Smooth muscle cell (in vitro differentiated cells): ENCODE measurements around the gene TLX2. TPM values are rescaled to one million over a fixed set of nuclear protein-coding genes. Genes with fewer than 3 reads are reported as not detected.

Experiments used
- DNase-seq: peaks from one replicate; lab custom pipeline; 2025; ENCODE audit not compliant: unreplicated experiment; lab: John Stamatoyannopoulos, UW
- H2AFZ ChIP-seq: fragments of 200-600 bp; sonication (generic); 2 replicates; pipeline ENCODE4 v1.6.0; 2016; ENCODE audit warnings: antibody characterized with exemption, low read depth, mild to moderate bottlenecking
- H3F3A ChIP-seq: fragments of 200-600 bp; sonication (generic); 2 replicates; pipeline ENCODE4 v1.6.0; 2017; ENCODE audit warnings: antibody characterized with exemption, low read depth
- H3K27ac ChIP-seq: fragments of 200-600 bp; sonication (generic); 2 replicates; pipeline ENCODE4 v1.5.1; 2016; ENCODE audit warnings: low read depth, mild to moderate bottlenecking
- H3K27me3 ChIP-seq: fragments of 200-600 bp; sonication (generic); 2 replicates; pipeline ENCODE4 v1.6.1; 2016; ENCODE audit warnings: low read depth, mild to moderate bottlenecking
- H3K36me3 ChIP-seq: fragments of 200-600 bp; sonication (generic); 2 replicates; pipeline ENCODE4 v1.5.1; 2016; ENCODE audit warnings: low read depth
- H3K4me1 ChIP-seq: fragments of 200-600 bp; sonication (generic); 2 replicates; pipeline ENCODE4 v1.5.1; 2016; ENCODE audit warnings: low read depth
- H3K4me2 ChIP-seq: fragments of 200-600 bp; sonication (generic); 2 replicates; pipeline ENCODE4 v1.6.0; 2016; ENCODE audit warnings: mild to moderate bottlenecking
- H3K4me3 ChIP-seq: fragments of 200-600 bp; sonication (generic); 2 replicates; pipeline ENCODE4 v1.5.1; 2016; ENCODE audit warnings: mild to moderate bottlenecking
- H3K79me2 ChIP-seq: fragments of 200-600 bp; sonication (generic); 2 replicates; pipeline ENCODE4 v1.6.0; 2016; ENCODE audit warnings: low read depth, mild to moderate bottlenecking
- H3K9ac ChIP-seq: fragments of 200-600 bp; sonication (generic); 2 replicates; pipeline ENCODE4 v1.6.0; 2016; ENCODE audit warnings: low read depth
- H3K9me3 ChIP-seq: fragments of 200-600 bp; sonication (generic); replicated peaks from 2 replicates; pipeline ENCODE4 v1.5.1; 2016; ENCODE audit warnings: low read depth
- H4K20me1 ChIP-seq: fragments of 200-600 bp; sonication (generic); 2 replicates; pipeline ENCODE4 v1.6.0; 2016; ENCODE audit warnings: low read depth
- WGBS: methylation state at CpG from one replicate; pipeline ENCODE4 v1.1.7; 2016; ENCODE audit warnings: low lambda C conversion rate; 5-methylcytosine and 5-hydroxymethylcytosine counted together
- polyA plus RNA-seq: library from polyadenylated mRNA; unstranded; fragments of >200 nt; fragmentation: Nextera tagmentation; extraction: Ambion mirVana; gene quantifications from 2 replicates; pipeline ENCODE4 v1.2.1, GENCODE V29; 2016
- total RNA-seq: library from RNA; depleted of rRNA; stranded (reverse); fragments of >200 nt; gene quantifications from 2 replicates; pipeline ENCODE4 v1.2.3, GENCODE V29; 2014
- TF ChIP-seq, protein P1 (sequence below): fragments of 200-600 bp; sonication (generic); IDR thresholded peaks from 2 replicates; pipeline ENCODE4 v1.5.1; 2017; ENCODE audit warnings: borderline replicate concordance, mild to moderate bottlenecking, antibody characterized with exemption; ENCODE audit not compliant: insufficient read depth, poor library complexity, severe bottlenecking

Gene TLX2
- total and polyA plus RNA-seq, 2 experiments from 2014 or later, result not detected

- Histone ChIP-seq H3K4me3 (no peak overlapping the region), H3K9me3 (no peaks in the 10 kb centered on the region), H3K36me3 (no peaks in the 10 kb centered on the region), H3K9ac (no peak overlapping the region), H3K4me2 (no peak overlapping the region), H3K27ac (no peak overlapping the region), H3K27me3 (no peaks in the 10 kb centered on the region), H3K4me1 (peaks cover 12% of the 10 kb centered on the region), H3K79me2 (peaks cover 10% of the 10 kb centered on the region), H4K20me1 (no peaks in the 10 kb centered on the region), H3F3A (peaks cover 5% of the 10 kb centered on the region), H2AFZ (no peak overlapping the region)
- WGBS, result 95% methylated on average over 5 of the region's 5 CpGs
- TF ChIP-seq, protein P1, sequence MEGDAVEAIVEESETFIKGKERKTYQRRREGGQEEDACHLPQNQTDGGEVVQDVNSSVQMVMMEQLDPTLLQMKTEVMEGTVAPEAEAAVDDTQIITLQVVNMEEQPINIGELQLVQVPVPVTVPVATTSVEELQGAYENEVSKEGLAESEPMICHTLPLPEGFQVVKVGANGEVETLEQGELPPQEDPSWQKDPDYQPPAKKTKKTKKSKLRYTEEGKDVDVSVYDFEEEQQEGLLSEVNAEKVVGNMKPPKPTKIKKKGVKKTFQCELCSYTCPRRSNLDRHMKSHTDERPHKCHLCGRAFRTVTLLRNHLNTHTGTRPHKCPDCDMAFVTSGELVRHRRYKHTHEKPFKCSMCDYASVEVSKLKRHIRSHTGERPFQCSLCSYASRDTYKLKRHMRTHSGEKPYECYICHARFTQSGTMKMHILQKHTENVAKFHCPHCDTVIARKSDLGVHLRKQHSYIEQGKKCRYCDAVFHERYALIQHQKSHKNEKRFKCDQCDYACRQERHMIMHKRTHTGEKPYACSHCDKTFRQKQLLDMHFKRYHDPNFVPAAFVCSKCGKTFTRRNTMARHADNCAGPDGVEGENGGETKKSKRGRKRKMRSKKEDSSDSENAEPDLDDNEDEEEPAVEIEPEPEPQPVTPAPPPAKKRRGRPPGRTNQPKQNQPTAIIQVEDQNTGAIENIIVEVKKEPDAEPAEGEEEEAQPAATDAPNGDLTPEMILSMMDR, result peak; percentile 31
- no peak for DNase-seq
These were observed 39.4 kb upstream of the TLX2 start for GRCh38 chr2:74474899-74475298.

- no peak overlapping the region for H2AFZ ChIP-seq
- H3K9me3 ChIP-seq, result no peaks in the 10 kb centered on the region
- WGBS, result 53% methylated on average over 3 of the region's 3 CpGs
- peak overlapping the region; percentile 96 for H3K4me2 ChIP-seq
- TF ChIP-seq, protein P1, result no peak
- H3K79me2 ChIP-seq, result peaks cover 47% of the 10 kb centered on the region
- no peaks in the 10 kb centered on the region for H3F3A ChIP-seq
- no peak for DNase-seq
- H3K4me1 ChIP-seq, result peaks cover 18% of the 10 kb centered on the region
- no peaks in the 10 kb centered on the region for H4K20me1 ChIP-seq
- no peaks in the 10 kb centered on the region for H3K27me3 ChIP-seq
- peak overlapping the region; percentile 42 for H3K9ac ChIP-seq
- H3K4me3 ChIP-seq, result peak overlapping the region; percentile 79
- no peaks in the 10 kb centered on the region for H3K36me3 ChIP-seq
- no peak overlapping the region for H3K27ac ChIP-seq
These were observed 32.8 kb upstream of the TLX2 start for GRCh38 chr2:74481431-74481830.

DNA sequence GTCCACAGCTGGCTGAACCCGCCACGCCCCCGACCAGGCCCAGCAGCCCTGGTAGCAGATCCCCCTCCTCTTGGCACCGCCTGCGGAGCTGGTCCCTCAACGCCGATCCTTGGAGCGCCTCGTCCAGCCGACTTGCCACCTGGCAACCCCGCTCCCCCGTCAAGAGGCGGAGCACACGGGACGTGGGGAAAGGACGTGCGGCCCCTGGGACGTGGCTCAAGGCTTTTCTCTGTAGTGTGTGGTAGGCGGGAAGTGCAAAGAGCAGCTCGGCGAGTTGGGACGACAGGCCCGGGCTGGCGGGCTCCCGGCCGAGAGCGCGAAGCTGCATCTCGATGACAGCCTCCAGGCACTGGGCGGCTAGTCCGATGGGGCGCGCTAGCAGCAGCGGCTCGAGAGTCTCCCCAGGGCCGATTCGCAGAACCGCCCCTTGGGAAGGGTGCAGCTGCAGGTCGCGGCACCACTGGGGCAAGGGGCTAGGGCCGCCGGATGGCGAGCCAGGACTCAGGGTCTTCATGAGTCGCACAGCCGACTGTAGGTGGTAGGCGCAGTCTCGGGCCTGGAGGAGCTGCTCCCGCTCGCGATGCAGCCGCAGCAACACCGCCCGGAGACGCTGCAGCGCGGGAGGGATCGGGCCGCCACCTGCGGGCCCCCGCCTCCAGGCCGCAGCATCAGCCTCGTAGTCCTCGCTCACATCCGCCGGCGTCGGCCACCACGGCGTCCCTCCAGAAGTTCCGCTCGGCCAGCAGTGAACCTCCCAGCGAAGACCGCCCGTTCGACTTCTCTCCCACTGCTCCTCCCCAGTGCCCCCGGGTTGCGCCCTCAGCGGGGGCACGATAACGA lies 32.1 kb upstream of the TLX2 start:
- peaks cover 47% of the 10 kb centered on the region for H3K79me2 ChIP-seq
- H3K4me3 ChIP-seq, result peak overlapping the region; percentile 79
- H3F3A ChIP-seq, result no peaks in the 10 kb centered on the region
- H3K9me3 ChIP-seq, result no peaks in the 10 kb centered on the region
- H3K36me3 ChIP-seq, result no peaks in the 10 kb centered on the region
- peak overlapping the region; percentile 20 for H3K27ac ChIP-seq
- H4K20me1 ChIP-seq, result no peaks in the 10 kb centered on the region
- 2% methylated on average over 74 of the region's 80 CpGs for WGBS
- peak overlapping the region; percentile 96 for H3K4me2 ChIP-seq
- peak overlapping the region; percentile 42 for H3K9ac ChIP-seq
- peaks cover 18% of the 10 kb centered on the region for H3K4me1 ChIP-seq
- DNase-seq, result no peak
- TF ChIP-seq, protein P1, result no peak
- no peaks in the 10 kb centered on the region for H3K27me3 ChIP-seq
- peak overlapping the region; percentile 86 for H2AFZ ChIP-seq
